GM19395 (cell line): Measurements from ENCODE around the gene TP53TG3.
"Not testable (repeated sequence)": the region's sequence is repeated elsewhere in the genome, so short reads cannot be mapped to it uniquely, and the experiment has no call there.

Experiments used
- ATAC-seq: cut with Tn5 transposase; IDR thresholded peaks from one replicate; pipeline ENCODE4 v1.9.1; 2021; ENCODE audit warnings: mild to moderate bottlenecking, moderate library complexity; ENCODE audit not compliant: unreplicated experiment

The TP53TG3 gene, protein sequence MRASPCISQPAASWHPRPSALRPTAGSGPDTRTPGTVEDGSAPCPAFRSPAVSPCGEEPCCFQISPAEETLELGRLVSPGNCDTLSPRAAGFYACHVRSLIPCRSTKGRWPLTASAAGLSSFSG

DNA sequence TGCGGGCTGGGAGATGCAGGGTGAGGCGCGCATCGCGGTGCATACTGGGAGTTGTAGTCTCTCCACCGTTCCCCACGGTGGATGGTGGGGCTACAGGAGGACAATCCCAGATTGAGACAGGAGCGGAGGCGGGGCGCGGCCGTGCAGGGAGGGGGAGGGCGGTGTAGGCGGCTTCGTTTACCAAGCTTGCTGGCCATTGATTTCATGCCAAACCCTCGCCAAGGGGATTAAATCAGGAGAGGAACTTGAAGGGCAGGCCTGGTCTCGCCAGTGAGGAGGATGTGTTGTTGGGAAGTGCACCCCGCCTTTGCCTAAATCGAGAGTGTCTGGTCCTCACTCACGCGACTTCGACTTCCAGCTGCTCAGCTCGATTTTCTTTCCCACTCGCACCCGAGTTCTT is at the start of gene TP53TG3:
TSS of gene TP53TG3 (minus strand) at position 101 of the 400 bp plus-strand sequence. CDS start at position 33, 68 bp downstream.
- not testable (repeated sequence) for ATAC-seq

- not testable (repeated sequence) for ATAC-seq
Observed at GRCh38 chr16:32650876-32651275, 25.1 kb downstream of the TP53TG3 start.

- ATAC-seq, result not testable (repeated sequence)
Observed at GRCh38 chr16:32647562-32647961, 28.4 kb downstream of the TP53TG3 start.

DNA sequence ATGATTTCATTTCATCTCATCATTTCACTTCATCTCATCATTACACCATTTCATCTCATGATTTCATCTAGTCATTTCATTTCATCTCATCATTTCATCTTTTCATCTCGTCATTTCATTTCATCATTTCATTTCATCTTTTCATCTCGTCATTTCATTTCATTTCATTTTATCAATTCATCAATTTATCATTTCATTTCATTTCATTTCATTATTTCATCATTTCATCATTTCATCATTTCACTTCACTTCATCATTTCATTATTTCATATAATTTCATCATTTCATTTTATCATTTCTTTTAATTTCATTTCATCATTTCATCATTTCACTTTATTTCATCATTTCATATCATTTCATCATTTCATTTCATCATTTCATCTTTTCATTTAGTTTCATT is 29.2 kb downstream of the TP53TG3 start:
- not testable (repeated sequence) for ATAC-seq

- not testable (repeated sequence) for ATAC-seq
Observed at GRCh38 chr16:32646177-32646576, 29.8 kb downstream of the TP53TG3 start.

GRCh38 chr16:32645278-32645908 is 30.6 kb downstream of the TP53TG3 start:
- not testable (repeated sequence) for ATAC-seq

- not testable (repeated sequence) for ATAC-seq
Observed at GRCh38 chr16:32644715-32645114, 31.2 kb downstream of the TP53TG3 start.

DNA sequence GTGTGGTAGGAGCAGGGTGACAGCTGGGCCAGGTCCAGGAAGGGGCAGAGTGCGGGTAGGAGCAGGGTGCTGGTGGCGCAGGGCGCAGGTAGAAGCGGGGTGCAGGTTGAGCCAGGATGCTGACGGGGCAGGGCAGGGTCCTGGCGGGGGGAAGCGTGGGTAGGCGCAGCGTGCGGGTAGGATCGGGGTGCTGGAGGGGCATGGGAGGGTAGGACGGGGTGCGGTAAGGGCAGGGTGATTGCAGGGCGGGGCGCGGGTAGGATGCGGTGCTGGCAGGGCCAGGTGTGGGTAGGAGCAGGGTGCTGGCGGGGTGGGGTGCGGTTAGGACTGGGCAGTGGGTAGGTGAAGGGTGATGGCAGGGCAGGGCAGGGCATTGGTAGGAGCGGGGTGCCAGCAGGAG is 38.4 kb downstream of the TP53TG3 start:
- not testable (repeated sequence) for ATAC-seq

DNA sequence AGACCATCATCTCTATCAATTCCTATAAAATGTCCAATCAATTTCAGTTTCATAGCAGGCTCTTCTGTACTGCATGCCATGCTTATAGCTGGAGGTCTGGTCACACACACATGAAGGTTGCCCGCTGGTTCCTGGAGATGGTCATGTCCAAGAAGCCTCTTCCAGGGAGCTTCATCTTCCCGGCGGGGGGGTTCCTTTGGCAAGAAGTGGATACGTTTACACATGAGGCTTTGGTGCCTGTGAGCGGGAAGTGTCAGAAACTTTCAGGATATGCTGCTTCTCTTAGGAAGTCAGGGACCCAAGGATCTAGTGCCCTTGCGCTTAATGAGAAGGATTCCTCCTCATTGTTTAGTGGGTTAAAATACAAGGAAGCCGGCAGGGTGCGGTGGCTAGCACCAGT is 43.9 kb downstream of the TP53TG3 start:
- not testable (repeated sequence) for ATAC-seq
